NCI-H69 (cell line): ENCODE data around the gene ABR.
"Not testable (repeated sequence)": the region's sequence is repeated elsewhere in the genome, so short reads cannot be mapped to it uniquely, and the experiment has no call there.

Source experiments
- DNase-seq: peaks from one replicate; lab custom pipeline; 2025; lab: John Stamatoyannopoulos, UW

Gene ABR

DNA sequence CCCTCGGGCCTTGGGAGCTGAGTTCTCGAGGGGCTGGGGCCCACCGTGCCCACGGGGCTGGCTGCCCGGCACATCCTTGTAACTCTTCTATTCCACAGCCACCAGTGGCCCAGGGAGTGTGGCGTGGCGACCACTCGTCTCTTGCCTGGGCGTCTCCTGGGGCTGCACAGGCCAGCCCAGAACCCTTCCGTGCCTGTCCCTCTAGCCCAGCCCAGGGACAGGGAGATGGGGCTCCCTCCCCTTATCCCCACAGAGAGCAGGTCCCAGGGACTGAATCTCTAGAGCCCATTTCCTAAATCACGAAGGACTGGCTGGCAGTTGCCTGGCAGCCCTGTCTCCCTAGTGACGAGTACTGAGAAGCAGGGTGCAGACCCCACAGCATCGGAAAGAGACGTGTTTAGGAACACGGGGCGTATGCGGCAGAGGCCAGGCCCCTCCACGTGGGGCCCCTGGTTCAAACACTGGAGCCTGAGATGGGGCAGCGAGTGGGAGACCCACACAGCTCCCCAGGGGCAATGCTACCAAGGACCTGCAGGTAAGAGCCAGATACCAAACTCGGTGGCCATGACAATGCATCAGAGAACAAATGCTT lies 131.8 kb downstream of the ABR start:
- DNase-seq: no peak

DNA sequence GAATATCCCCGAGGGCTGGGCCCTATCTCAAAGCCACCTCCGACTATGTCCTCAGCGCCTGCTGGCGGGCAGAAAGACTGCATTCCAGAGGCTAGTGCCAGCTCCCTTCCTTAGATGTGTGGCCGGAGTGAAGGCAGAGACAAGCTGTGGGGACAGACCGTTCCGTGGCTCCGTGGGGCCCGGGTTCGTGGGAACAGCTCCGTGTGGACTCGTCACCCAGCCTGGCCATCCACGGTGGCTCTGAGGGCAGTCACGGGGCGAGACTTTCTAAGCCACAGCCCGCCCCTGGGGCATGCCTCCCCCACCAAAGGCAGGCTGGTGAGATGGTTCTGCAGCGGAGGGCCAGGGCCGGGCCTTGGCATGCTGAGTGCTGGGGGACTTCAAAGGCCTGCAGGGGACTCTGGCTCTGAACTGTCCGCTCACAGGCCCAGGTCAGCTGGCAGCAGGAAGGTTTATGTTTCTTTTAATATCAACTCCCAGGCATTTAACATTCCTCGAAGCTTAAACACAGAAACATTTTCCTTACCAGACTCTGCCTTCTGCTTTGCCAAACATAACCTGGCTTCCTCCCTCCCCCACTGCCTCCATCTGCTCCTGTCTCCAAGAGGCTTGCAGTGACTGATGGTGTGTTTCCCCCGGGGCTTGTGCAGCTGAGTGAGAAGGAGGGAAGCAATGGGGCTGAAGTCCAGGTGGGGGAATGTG lies 132.5 kb downstream of the ABR start:
- peak; percentile 60 for DNase-seq

DNA sequence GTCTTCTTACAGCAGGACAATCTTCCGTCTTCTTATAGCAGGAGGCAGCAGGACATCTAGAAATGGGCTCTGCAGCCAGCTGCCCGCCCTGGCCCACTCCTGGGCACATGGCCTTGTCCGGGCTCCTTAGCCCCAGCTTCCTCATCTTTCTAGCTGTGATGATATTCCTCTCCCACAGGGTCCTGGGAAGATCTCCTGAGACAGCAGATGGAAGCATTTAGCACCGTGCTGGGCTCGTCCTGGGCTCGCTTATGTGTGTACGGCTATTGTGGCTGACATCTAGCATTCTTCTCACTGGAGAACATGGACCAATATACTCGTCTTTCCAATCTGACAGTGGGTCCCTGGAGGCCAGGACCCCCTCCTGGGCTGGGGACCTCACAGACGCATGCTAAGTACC lies 134.3 kb downstream of the ABR start:
- DNase-seq: no peak

DNA sequence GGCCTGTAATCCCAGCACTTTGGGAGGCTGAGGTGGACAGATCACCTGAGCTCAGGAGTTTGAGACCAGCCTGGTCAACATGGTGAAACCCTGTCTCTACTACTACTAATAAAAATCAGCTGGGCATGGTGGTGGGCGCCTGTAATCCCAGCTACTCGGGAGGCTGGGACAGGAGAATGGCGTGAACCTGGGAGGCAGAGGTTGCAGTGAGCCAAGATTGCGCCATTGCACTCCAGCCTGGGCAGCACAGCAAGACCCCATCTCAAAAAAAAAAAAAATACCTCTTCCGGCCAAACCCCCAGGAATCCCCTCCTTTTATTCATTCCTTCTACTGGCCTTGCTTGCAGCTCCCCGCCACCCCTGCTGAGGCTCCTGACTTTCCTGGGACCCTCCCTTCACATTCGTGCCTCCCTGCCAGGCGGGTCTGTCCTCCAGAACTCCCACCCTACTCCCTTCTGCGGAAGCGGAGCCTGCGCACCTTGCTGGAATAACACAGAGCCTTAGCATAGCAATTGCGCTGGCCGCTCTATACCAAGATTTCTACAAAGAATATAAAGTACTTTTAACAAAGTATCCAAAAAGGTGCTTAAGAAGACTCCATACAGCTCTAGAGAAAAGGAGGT lies 135.3 kb downstream of the ABR start:
- DNase-seq: not testable (repeated sequence)

DNA sequence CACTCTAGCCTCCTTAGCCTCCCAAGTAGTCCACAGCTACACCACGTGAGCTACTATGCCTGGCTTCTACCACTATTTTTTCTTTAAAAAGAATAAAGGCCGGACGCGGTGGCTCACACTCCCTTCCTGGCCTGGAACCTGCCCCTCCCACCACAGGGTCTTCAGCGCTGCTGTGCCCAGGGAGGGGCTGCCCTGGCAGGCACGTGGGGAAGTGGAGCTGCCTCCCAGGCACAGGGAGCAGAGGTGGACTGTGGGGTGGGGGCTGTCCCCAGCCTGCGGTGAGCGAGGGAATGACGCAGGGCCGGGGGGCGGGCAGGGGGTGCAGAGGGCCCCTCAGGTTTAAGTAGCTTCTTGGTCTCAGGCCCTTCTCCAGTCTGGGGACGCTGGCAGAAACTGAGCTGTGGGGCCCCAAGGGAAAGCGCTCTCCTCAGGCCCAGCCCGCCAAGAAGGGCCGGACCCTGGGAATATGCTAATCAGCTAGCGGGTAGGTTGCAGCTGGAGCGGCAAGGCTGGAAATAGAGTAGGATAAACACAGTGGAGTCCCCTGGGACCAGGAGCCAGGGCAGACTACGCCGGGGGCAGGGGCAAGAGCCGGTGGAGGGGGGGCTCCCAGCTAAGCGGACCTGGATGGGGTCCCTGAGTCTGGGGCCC lies 136.1 kb downstream of the ABR start:
- DNase-seq: peak; percentile 33

DNA sequence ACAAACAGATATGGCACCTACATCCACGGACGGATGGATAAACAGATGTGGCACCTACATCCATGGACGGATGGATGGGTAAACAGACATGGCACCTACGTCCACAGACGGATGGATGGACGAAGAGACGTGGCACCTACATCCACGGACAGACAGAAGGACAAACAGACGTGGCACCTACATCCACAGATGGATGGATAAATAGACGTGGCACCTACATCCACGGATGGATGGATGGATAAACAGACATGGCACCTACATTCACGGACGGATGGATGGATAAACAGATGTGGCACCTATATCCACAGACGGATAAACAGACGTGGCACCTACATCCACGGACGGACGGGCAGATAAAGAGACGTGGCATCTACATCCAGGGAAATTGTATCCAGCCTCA lies 137.3 kb downstream of the ABR start:
- no peak for DNase-seq

DNA sequence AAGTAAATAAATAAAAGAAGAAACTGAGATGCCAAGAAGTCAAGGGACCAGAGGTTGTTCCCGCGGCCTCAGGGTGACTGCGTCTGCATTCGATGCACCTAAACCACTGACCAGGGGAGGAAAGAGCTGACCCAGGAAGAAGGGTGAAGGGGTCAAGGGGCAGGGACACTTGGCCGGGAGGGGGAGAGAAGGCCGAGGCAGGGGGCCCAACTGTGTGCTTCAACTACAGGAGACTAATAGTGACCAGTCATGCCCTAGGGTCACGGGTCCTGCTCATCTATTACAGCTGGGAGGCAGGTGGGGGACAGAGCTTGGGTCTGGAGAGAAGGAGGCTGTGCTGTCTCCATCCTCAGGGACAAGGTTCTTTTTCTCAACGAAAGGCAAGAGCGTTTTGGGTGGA lies 138.0 kb downstream of the ABR start:
- DNase-seq: no peak

DNA sequence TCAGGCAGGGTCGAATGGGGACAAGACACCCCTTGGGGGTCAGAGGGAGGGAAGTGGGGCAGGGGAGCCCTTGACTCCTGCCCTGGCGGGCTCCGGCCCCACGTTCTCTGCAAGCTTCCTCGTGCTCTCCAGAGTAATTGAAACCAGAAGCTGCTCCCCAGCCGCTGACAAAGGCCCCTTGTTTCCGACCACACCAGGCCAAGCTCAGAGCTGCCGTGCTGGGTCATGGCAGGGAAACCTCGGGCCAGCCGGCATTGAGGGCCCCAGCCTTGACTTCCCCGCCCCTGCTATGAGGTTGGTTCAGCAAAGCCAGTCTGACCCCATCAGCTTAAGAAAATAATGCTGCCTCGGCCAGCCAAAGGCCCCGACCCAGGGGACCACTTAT lies 139.6 kb downstream of the ABR start:
- DNase-seq: no peak

DNA sequence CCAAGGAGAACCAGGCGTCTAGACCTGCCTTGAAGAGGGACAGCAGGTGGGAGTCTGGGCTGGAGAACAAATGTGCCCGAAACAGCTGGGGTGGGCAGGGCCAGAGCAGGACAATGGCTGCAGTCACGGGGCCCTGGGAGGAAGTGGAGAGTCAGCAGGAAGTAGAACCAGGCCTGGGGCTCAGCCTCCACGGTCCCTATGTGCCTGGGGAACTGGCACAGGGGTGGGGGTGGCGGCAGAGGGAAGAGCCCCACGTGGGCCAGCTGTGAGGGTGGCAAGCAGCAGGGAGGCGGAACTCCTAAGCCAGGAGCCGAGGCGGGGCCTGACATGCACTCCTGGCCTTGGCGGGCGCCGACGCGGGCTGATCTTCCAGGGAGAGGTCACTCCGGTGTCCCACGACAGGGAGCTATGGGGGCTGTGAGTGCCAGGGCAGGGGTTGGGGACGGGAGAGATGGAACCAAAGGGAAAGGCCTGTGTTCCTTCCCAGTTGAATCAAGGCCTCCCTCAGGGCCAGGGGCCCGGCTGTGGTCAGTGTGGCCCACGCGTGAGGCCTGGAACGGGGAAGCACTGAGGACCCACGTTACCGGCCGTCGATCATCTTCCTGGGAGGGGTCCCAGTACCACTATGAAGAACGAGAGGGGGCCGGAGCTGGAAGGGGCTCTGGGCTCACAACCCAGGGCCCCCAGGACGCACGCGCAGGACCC lies 140.1 kb downstream of the ABR start:
- DNase-seq: peak; percentile 50

DNA sequence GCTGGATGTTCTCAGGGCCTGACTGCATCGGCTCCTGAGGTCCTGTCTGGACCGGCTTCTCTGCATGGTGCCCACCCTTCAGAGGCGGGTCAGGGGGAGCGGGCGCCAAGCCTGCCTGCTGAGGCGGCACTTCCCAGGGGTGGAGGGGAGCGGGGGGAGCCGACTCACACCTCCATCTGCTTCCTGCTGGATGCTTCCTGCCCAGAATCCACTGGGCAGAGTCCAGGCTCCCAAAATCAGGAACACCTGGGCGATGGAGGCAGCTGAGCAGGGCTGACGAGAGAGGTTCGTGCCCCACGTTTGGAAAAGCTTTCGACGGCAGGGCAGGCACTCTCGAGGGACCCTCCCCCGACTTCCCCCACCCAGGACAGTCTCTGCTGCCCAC lies 140.7 kb downstream of the ABR start:
- peak; percentile 20 for DNase-seq

DNA sequence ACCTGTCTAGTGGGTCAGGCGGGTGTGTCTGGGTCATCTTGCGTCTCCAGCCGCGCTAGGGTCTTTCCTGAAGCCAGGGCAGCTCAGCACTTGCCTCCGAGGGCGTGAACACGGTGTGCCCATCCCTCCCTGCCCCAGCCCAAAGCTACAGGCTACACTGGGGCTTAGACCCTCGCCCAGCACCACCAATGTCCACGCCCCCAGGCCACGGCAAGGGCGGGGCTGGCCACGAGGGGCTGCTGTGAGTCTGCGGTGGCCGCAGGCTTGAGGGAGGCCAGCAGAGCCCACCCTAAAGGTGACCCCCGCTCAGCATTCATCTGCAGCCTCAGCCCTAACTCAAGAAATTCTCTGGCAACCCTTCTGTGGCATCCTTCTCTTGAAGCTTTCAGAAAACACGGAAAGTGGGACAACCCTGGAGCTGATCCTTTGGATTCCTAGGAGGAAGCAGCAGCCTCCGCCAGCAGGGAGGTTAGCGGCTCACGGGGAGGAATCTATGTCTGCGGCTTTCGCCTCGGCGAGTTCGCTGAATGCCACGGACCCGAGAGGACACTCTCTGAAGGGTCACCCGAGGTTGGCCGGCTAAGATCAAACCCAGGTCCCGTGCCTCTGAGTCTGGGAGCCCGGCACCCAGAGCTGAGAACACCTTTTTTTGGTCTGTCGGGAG lies 141.2 kb downstream of the ABR start:
- DNase-seq: no peak

DNA sequence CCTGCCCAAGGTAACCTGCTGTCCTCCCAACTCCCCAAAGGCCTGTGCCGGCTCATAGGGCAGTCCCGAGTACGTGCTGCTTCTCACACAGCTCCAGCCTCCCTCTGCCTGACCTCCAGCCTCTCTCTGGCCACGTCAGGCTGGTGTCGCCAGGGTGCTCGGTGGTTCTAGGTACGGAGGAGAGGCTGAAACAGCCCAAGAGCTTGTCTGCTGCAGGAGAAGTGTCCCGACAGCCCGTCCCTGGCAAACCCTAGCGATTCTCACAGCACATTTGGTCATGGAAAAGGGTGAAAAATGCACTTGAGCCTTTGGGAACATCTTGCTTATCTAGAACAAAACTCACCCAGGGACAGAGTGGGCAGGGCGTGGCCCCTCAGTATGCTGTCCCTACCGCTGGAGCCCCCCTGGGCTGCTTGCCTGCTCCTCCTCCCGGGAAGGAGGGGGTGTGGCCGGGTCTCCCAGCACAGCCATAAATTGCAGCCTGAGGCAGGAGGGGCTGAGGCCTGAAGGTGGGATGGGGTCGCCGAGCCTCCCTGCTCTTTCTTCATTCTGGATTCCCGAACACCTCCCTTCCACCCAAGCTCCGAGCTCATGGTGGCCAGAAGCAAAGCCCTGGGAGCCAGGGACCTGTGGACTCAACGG lies 142.4 kb downstream of the ABR start:
- DNase-seq: no peak

DNA sequence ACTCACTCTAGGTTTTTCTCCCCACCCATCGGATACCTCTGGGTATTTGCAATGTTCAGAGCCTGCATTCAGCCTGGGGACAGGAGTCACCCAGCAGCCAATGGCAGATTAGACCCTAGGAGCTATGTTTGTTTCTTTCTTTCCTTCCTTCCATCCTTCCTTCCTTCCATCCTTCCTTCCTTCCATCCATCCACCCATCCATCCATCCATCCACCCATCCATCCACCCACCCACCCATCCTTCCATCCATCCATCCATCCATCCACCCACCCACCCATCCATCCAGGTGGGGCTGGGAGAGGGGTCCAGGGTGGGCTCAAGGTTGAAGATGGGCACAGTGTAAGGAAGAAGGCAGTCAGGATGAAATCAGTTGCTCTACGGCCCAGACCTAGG lies 142.9 kb downstream of the ABR start:
- DNase-seq: no peak

DNA sequence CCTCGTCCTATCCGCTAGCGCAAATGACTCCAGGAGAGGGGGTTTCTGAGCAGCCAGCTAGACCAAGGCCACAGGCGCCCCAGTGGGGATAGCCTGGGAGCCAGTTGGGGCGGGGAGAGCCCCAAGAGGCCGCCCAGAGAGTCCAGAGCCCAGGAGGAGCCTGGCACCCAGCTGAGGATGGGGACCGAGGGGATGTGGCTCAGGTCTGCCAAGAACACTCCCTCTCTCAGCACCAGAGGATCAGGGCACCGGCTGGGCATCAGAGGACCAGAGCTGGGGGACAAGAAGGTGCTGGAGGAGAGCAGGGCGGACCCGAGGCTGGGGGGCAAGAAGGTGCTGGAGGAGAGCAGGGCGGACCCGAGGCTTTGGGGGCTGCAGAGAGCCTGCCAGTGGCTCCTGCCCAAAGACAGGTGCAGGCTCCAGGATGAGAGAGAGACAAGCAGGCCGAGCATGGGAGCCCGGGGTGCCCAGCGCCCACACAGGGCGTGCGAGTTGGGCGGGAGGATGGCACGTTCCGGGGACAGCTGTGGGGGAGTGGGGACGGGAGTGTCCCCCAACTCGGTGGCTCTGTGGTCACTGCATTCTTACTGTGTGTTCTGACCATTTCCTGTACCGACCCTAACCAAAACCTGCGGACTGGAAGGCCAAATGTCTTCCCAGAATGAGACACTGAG lies 143.5 kb downstream of the ABR start:
- no peak for DNase-seq

DNA sequence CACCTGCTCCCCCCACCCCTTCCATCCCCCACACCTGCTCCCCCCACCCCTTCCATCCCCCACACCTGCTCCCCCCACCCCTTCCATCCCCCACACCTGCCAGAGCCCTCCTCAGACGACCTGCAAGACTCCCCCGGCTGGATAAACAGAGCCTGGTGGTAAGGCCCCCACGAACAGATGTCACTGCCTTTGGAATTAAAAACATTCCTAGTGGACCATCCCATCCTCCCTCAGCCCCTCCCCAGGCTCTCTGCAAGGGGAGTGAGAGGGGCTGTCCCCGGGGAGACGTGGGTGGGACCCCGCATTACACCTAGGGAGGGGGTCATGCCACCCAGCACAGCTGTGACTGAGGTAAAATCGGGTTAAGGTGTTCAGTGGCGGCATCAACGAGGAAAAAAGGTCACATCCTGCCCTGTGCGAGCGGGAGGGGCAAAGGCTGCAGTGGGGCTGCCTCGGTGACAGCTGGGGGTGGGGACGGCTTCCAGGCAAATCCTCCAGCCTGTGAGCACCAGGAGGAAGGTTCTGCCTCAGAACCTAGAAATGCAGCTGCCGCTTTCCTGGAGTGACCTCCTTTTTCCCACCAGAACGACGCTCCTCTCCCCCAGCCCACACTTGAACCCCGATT lies 144.1 kb downstream of the ABR start:
- peak; percentile 47 for DNase-seq

DNA sequence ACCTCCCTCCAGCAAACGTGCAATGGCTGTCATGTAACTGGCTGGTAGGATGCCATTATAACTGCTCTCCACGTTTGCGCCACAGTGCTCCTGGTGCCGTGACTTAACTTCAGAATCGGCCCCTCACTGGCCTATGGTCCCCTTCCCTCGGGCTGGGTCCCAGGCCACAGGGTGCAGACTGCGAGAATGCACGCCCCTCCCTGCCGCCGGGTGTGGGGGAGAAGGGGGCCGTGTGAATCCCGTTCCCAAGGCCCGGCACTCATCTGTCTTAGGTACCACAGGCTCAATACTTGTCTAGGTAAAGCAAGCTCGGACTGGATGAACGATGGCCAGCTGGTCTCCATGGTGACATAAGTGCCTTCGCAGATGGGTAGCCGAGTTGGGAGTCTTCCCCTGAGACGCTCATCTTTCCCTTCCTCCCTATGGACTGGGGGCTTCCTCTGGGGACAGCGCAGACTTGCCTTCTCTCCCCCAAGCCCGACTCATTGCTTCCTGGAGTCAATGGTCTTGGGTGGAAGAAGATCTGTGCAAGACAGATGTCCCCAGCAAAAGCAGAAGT lies 145.1 kb downstream of the ABR start:
- no peak for DNase-seq

DNA sequence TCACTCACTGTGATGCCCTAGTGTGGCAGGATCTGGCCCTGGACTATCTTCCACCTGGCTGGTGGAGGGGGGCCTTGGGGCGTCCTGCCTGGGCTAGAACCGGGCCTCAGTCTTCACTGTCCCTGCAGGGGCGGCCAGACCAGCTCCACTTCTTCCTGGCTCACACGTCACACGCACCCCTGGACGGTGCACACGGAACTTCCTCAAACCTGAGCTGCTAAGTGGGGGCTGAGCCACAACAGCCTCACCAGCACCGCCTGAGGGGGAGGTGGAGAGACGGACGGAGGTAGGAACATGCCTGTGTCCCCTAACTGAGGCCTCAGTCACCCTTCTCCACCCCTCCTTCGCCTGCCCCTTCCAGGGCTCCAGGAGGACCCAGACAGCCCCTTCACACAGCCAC lies 146.3 kb downstream of the ABR start:
- DNase-seq: no peak

DNA sequence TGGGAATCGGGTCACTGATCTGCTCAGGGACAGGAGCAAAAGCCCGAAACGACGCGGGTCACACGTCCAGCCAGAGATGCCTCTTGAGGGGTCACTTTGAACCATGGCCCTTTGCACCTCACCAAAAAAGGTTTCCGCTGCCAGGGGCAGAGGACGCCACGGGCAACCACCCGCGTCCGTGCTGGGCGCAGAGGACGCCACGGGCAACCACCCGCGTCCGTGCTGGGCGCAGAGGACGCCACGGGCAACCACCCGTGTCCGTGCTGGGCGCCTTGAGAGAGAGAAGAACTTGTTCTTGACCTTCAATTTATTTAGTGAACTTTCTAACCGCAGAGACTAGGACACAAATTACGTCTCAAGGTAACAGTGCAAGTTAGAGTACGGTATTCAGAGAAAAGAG lies 147.4 kb downstream of the ABR start:
- DNase-seq: no peak

DNA sequence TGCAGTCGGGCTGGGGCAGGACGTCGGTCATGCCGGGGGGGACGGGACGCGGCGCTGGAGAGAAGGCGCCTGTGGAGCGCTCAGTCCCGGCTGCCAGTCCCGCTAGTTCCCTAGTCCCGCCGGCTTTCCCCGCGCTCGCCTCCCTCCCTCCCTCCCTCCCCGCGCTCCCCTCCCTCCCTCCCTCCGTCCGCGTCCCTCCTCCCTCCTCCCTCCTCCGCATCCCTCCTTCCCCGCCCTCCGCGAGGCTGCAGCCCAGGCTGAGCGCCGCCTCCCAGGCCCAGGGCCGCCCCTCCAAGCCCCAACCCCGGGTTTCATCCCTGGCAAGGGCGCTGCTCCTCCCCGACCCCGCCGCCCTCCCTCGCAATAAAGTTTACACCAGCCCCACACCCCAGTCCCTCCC lies 148.1 kb downstream of the ABR start:
- DNase-seq: no peak
